ENCODE measurements around the gene PDZRN4. TPM values are rescaled to one million over a fixed set of nuclear protein-coding genes. Genes with fewer than 3 reads are reported as not detected.

The PDZRN4 gene
- polyA plus RNA-seq, 2 of the 4 experiments (the other 2 are of a cell fraction) = 0.03 TPM

DNA sequence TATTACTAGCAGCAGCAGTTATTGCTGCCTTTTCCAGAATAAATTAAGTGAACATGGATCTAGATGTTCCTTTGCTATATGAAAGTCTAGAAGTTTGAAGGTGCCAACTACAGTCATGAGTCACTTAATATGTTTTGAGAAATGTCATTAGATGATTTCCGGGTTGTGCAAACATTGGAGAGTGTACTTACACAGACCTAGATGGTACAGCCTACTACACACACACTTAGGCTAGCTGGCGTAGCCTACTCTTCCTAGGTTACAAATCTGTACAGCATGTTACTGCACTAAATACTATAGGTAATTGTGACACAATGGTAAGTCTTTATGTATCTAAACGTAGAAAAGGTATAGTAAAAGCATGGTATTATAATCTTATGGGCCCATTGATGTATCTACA lies 368.1 kb downstream of the PDZRN4 start:
- FAIRE-seq = no peak
- DNase-seq (ENCODE audit: low read depth in 1 of 2, low spot score in 1 of 2) = no peak
- no peak overlapping the region for H3K4me2 ChIP-seq
- no peak overlapping the region for H3K27ac ChIP-seq
- WGBS (ENCODE audit: missing lambda C conversion rate) = 33% methylated on average over 3 of the region's 3 CpGs
- ATAC-seq = no peak
- ChIA-PET CTCF (interaction anchor here (0.6 kb wide), 1 partner anchor 22 kb away, joined by 3 read pairs; no protein-coding TSS in a partner anchor), POLR2A (no interaction called here)
- no peaks in the 10 kb centered on the region for H3K9me3 ChIP-seq
- H3K4me1 ChIP-seq = no peaks in the 10 kb centered on the region
- no peak overlapping the region for H3K4me3 ChIP-seq
- no peak for TF ChIP-seq GATA3 (IDR thresholded peaks at IDR 0.05; ENCODE audit: borderline replicate concordance)
- TF ChIP-seq HEYL (CRISPR knock-in tag; IDR thresholded peaks at IDR 0.05) = no peak
- TF ChIP-seq, protein P1, sequence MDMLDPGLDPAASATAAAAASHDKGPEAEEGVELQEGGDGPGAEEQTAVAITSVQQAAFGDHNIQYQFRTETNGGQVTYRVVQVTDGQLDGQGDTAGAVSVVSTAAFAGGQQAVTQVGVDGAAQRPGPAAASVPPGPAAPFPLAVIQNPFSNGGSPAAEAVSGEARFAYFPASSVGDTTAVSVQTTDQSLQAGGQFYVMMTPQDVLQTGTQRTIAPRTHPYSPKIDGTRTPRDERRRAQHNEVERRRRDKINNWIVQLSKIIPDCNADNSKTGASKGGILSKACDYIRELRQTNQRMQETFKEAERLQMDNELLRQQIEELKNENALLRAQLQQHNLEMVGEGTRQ (IDR thresholded peaks at IDR 0.05) = no peak
- no peak for TF ChIP-seq SREBF2 (IDR thresholded peaks at IDR 0.05)

DNA sequence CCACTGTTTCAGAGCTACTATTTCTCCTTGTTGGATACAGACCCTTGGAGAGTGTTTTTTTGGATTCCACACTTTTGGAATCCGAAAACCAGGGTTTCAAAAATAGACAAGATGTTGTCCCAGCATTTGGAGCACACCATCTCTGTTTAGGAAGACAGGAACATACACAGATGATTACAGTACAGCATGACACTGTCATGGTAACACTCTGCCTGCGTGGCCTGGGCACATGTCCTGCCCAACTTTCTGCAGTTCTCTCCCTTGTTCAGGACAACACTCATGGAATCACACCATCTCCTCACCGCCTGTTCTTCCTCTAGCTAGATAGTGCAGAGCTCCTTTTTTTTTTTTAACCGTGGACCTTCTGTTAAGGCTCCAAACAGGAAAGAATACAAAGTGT lies 369.2 kb downstream of the PDZRN4 start:
- H3K4me2 ChIP-seq = no peak overlapping the region
- no peaks in the 10 kb centered on the region for H3K9me3 ChIP-seq
- ATAC-seq (no peak; a peak in 1 of 6 replicates), DNase-seq (ENCODE audit: low read depth in 1 of 2, low spot score in 1 of 2) (no peak), FAIRE-seq (no peak)
- no peak overlapping the region for H3K4me3 ChIP-seq
- 31% methylated on average over 4 of the region's 4 CpGs for WGBS (ENCODE audit: missing lambda C conversion rate)
- no peaks in the 10 kb centered on the region for H3K4me1 ChIP-seq
- POLR2A ChIA-PET = no interaction called here
- no peak overlapping the region for H3K27ac ChIP-seq
- CTCF ChIA-PET = interaction anchor here (0.9 kb wide), 1 partner anchor 20 kb away, joined by 3 read pairs; no protein-coding TSS in a partner anchor
- TF ChIP-seq, protein P2, sequence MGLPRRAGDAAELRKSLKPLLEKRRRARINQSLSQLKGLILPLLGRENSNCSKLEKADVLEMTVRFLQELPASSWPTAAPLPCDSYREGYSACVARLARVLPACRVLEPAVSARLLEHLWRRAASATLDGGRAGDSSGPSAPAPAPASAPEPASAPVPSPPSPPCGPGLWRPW (IDR thresholded peaks at IDR 0.05) = no peak
- no peak for TF ChIP-seq HEYL (CRISPR knock-in tag; IDR thresholded peaks at IDR 0.05)

DNA sequence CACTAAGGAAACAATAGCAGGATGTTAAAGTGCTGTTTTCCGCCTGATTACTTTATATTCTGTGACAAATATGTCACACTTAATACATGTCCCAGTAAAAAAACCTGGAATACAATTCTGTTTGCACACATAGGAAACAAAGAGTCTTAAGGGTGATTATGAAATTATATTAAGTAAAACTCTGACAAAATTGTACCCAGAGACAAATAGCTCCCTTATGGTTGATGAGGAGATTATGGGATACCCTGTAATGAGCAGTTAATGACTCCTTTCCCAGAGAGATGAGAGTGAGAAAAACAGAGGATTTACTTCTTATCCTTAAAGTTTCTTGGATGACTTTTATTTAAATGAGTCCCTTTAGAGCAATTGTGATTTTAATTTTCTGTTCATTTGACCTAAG lies 370.6 kb downstream of the PDZRN4 start:
- CTCF ChIA-PET = no interaction called here
- WGBS (ENCODE audit: missing lambda C conversion rate) = 41% methylated on average over 1 of the region's 1 CpG

DNA sequence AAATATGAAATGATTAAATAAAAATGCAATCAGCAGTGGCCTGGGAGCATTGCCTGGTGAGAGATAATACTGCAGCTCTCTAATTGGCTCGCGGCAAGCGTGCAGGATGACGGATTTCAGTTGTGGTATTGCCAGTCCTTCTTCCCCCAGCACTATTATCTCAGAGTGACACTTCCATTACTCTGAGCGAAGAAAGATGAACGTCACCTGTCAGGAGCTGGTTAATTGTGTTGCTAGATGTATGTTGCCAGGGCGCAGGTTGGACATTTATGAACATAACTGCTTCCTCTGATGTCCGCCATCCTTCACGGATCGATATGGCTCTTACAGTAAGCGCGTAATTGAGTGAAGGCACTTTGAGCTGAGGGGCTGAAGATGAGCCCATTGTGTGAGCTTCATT lies 374.9 kb downstream of the PDZRN4 start:
- 71% methylated on average over 12 of the region's 12 CpGs for WGBS (ENCODE audit: missing lambda C conversion rate)
- Histone ChIP-seq H3K4me3 (no peak overlapping the region), H3K27ac (no peak overlapping the region), H3K9me3 (no peaks in the 10 kb centered on the region), H3K4me2 (no peak overlapping the region), H3K4me1 (no peaks in the 10 kb centered on the region)
- POLR2A ChIA-PET = no interaction called here
- FAIRE-seq (no peak), ATAC-seq (no peak), DNase-seq (ENCODE audit: low read depth in 1 of 2, low spot score in 1 of 2) (no peak)
- CTCF ChIA-PET = no interaction called here
- TF ChIP-seq, protein P3, sequence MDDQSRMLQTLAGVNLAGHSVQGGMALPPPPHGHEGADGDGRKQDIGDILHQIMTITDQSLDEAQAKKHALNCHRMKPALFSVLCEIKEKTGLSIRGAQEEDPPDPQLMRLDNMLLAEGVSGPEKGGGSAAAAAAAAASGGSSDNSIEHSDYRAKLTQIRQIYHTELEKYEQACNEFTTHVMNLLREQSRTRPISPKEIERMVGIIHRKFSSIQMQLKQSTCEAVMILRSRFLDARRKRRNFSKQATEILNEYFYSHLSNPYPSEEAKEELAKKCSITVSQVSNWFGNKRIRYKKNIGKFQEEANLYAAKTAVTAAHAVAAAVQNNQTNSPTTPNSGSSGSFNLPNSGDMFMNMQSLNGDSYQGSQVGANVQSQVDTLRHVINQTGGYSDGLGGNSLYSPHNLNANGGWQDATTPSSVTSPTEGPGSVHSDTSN (IDR thresholded peaks at IDR 0.05) = no peak
- TF ChIP-seq, protein P2 (IDR thresholded peaks at IDR 0.05) = no peak
- no peak for TF ChIP-seq JUN (IDR thresholded peaks at IDR 0.05)
- TF ChIP-seq, protein P4, sequence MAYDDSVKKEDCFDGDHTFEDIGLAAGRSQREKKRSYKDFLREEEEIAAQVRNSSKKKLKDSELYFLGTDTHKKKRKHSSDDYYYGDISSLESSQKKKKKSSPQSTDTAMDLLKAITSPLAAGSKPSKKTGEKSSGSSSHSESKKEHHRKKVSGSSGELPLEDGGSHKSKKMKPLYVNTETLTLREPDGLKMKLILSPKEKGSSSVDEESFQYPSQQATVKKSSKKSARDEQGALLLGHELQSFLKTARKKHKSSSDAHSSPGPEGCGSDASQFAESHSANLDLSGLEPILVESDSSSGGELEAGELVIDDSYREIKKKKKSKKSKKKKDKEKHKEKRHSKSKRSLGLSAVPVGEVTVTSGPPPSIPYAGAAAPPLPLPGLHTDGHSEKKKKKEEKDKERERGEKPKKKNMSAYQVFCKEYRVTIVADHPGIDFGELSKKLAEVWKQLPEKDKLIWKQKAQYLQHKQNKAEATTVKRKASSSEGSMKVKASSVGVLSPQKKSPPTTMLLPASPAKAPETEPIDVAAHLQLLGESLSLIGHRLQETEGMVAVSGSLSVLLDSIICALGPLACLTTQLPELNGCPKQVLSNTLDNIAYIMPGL (CRISPR knock-in tag; IDR thresholded peaks at IDR 0.05; ENCODE audit: borderline replicate concordance) = no peak
- TF ChIP-seq FOXS1 (CRISPR knock-in tag; IDR thresholded peaks at IDR 0.05) = no peak
- no peak for TF ChIP-seq RNF2 (IDR thresholded peaks at IDR 0.05; ENCODE audit: borderline replicate concordance, low read depth)
- TF ChIP-seq, protein P5, sequence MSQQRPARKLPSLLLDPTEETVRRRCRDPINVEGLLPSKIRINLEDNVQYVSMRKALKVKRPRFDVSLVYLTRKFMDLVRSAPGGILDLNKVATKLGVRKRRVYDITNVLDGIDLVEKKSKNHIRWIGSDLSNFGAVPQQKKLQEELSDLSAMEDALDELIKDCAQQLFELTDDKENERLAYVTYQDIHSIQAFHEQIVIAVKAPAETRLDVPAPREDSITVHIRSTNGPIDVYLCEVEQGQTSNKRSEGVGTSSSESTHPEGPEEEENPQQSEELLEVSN (IDR thresholded peaks at IDR 0.05; ENCODE audit: borderline replicate concordance, low read depth) = no peak

More for the DNA sequence above, 370.6 kb downstream of the PDZRN4 start:
- no peak for TF ChIP-seq POLR2AphosphoS2 (conservative IDR thresholded peaks at IDR 0.05; ENCODE audit: low read length)
- TF ChIP-seq CEBPB (IDR thresholded peaks at IDR 0.05) = no peak
- TF ChIP-seq, protein P6, sequence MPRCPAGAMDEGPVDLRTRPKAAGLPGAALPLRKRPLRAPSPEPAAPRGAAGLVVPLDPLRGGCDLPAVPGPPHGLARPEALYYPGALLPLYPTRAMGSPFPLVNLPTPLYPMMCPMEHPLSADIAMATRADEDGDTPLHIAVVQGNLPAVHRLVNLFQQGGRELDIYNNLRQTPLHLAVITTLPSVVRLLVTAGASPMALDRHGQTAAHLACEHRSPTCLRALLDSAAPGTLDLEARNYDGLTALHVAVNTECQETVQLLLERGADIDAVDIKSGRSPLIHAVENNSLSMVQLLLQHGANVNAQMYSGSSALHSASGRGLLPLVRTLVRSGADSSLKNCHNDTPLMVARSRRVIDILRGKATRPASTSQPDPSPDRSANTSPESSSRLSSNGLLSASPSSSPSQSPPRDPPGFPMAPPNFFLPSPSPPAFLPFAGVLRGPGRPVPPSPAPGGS (IDR thresholded peaks at IDR 0.05) = no peak
- TF ChIP-seq ZSCAN20 (CRISPR knock-in tag; IDR thresholded peaks at IDR 0.05) = no peak
- TF ChIP-seq, protein P2 (IDR thresholded peaks at IDR 0.05) = no peak
- TF ChIP-seq, protein P7, sequence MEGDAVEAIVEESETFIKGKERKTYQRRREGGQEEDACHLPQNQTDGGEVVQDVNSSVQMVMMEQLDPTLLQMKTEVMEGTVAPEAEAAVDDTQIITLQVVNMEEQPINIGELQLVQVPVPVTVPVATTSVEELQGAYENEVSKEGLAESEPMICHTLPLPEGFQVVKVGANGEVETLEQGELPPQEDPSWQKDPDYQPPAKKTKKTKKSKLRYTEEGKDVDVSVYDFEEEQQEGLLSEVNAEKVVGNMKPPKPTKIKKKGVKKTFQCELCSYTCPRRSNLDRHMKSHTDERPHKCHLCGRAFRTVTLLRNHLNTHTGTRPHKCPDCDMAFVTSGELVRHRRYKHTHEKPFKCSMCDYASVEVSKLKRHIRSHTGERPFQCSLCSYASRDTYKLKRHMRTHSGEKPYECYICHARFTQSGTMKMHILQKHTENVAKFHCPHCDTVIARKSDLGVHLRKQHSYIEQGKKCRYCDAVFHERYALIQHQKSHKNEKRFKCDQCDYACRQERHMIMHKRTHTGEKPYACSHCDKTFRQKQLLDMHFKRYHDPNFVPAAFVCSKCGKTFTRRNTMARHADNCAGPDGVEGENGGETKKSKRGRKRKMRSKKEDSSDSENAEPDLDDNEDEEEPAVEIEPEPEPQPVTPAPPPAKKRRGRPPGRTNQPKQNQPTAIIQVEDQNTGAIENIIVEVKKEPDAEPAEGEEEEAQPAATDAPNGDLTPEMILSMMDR (IDR thresholded peaks at IDR 0.05) = no peak
- no peak for TF ChIP-seq KDM1A (IDR thresholded peaks at IDR 0.05; ENCODE audit: low read depth)
- TF ChIP-seq FOSL2 (IDR thresholded peaks at IDR 0.05) = no peak
- TF ChIP-seq FOSL2 (CRISPR knock-in tag; IDR thresholded peaks at IDR 0.05) = no peak
- no peak for TF ChIP-seq NPAS2 (CRISPR knock-in tag; IDR thresholded peaks at IDR 0.05; ENCODE audit: borderline replicate concordance)
- TF ChIP-seq JUNB (IDR thresholded peaks at IDR 0.05) = no peak
- no peak for TF ChIP-seq ESRRA (IDR thresholded peaks at IDR 0.05; ENCODE audit: borderline replicate concordance, low read length)
- TF ChIP-seq EHMT2 (IDR thresholded peaks at IDR 0.05; ENCODE audit: low read depth) = no peak
- no peak for TF ChIP-seq CHD2 (IDR thresholded peaks at IDR 0.05; ENCODE audit: low read length, partially characterized antibody)
- no peak for TF ChIP-seq MYC (IDR thresholded peaks at IDR 0.05; ENCODE audit: borderline replicate concordance, low read length)
- no peak for TF ChIP-seq NR3C1 (IDR thresholded peaks at IDR 0.05)
- no peak for TF ChIP-seq RCOR1 (IDR thresholded peaks at IDR 0.05; ENCODE audit: low read depth, low read length)
- no peak for TF ChIP-seq RAD21 (conservative IDR thresholded peaks at IDR 0.05 in 1 of 2, IDR thresholded peaks at IDR 0.05 in 1 of 2)
- Histone ChIP-seq H3K4me3 (no peak overlapping the region), H3K4me2 (no peak overlapping the region), H3K27ac (no peak overlapping the region), H3K4me1 (no peaks in the 10 kb centered on the region), H3K9me3 (no peaks in the 10 kb centered on the region)
- ATAC-seq (no peak), FAIRE-seq (no peak), DNase-seq (ENCODE audit: low read depth in 1 of 2, low spot score in 1 of 2) (no peak)
- POLR2A ChIA-PET = no interaction called here
